OCI-LY1 (cell line): ENCODE measurements around the gene BTBD16.

Source experiments
- H2AFZ ChIP-seq: fragments of 200-600 bp; sonication (generic), shearing (Covaris generic); 2 replicates; pipeline ENCODE4 v1.6.0; 2014; ENCODE audit warnings: antibody characterized with exemption, mild to moderate bottlenecking, low read length
- H3F3A ChIP-seq: fragments of 200-600 bp; sonication (generic), shearing (Covaris generic); 2 replicates; pipeline ENCODE4 v1.6.0; 2014; ENCODE audit warnings: mild to moderate bottlenecking, antibody characterized with exemption, low read length, moderate library complexity; ENCODE audit not compliant: insufficient read depth
- H3K27ac ChIP-seq: fragments of 200-600 bp; sonication (generic); 2 replicates; pipeline ENCODE4 v1.5.1; 2014; ENCODE audit warnings: low read length, mixed run types, mild to moderate bottlenecking, low read depth; ENCODE audit not compliant: poor library complexity, severe bottlenecking
- H3K27me3 ChIP-seq: fragments of 200-600 bp; sonication (generic); 2 replicates; pipeline ENCODE4 v1.6.0; 2014; ENCODE audit warnings: antibody characterized with exemption, mild to moderate bottlenecking, low read length, moderate library complexity; ENCODE audit not compliant: insufficient read depth
- H3K36me3 ChIP-seq: fragments of 200-600 bp; sonication (generic); 2 replicates; pipeline ENCODE4 v1.6.1; 2014; ENCODE audit warnings: mild to moderate bottlenecking, antibody characterized with exemption, low read length, moderate library complexity, mixed read lengths; ENCODE audit not compliant: insufficient read depth
- H3K4me1 ChIP-seq: fragments of 200-600 bp; sonication (generic); 2 replicates; pipeline ENCODE4 v1.5.1; 2014; ENCODE audit warnings: mild to moderate bottlenecking, low read length, moderate library complexity; ENCODE audit not compliant: insufficient read depth, severe bottlenecking
- H3K4me2 ChIP-seq: fragments of 200-600 bp; sonication (generic), shearing (Covaris generic); 2 replicates; pipeline ENCODE4 v1.6.1; 2014; ENCODE audit warnings: low read length
- H3K4me3 ChIP-seq: fragments of 200-600 bp; sonication (generic); 2 replicates; pipeline ENCODE4 v1.5.1; 2014; ENCODE audit warnings: low read length, low read depth, mild to moderate bottlenecking, mixed read lengths; ENCODE audit not compliant: poor library complexity, severe bottlenecking
- H3K79me2 ChIP-seq: fragments of 200-600 bp; shearing (Covaris generic); 2 replicates; pipeline ENCODE4 v1.6.1; 2016; ENCODE audit warnings: mixed run types, low read length, mixed read lengths; ENCODE audit not compliant: insufficient read depth
- H3K9ac ChIP-seq: fragments of 200-600 bp; sonication (generic), shearing (Covaris generic); 2 replicates; pipeline ENCODE4 v1.6.1; 2014; ENCODE audit warnings: mild to moderate bottlenecking, low read length, mixed read lengths
- H3K9me2 ChIP-seq: fragments of 200-600 bp; sonication (generic), shearing (Covaris generic); 2 replicates; pipeline ENCODE4 v1.6.1; 2014; ENCODE audit warnings: low read depth, mild to moderate bottlenecking, low read length, mixed read lengths
- H3K9me3 ChIP-seq: fragments of 200-600 bp; shearing (Covaris generic); 2 replicates; pipeline ENCODE4 v1.6.1; 2014; ENCODE audit warnings: low read length, mixed read lengths
- H4K20me1 ChIP-seq: fragments of 200-600 bp; sonication (generic), shearing (Covaris generic); 2 replicates; pipeline ENCODE4 v1.6.0; 2016; ENCODE audit warnings: mild to moderate bottlenecking, low read length; ENCODE audit not compliant: insufficient read depth
- EZH2 ChIP-seq: fragments of 200-600 bp; sonication (generic), shearing (Covaris generic); IDR thresholded peaks from 2 replicates; pipeline ENCODE4 v1.8.0; 2017; ENCODE audit warnings: borderline replicate concordance, mixed run types, mild to moderate bottlenecking, antibody characterized with exemption, low read length, moderate library complexity, mixed read lengths
- TF ChIP-seq, protein P1 (sequence below): fragments of 200-600 bp; sonication (generic), shearing (Covaris generic); IDR thresholded peaks from 2 replicates; pipeline ENCODE4 v1.5.1; 2017; ENCODE audit warnings: mild to moderate bottlenecking, antibody characterized with exemption, low read length, moderate library complexity, mixed read lengths

Gene BTBD16

DNA sequence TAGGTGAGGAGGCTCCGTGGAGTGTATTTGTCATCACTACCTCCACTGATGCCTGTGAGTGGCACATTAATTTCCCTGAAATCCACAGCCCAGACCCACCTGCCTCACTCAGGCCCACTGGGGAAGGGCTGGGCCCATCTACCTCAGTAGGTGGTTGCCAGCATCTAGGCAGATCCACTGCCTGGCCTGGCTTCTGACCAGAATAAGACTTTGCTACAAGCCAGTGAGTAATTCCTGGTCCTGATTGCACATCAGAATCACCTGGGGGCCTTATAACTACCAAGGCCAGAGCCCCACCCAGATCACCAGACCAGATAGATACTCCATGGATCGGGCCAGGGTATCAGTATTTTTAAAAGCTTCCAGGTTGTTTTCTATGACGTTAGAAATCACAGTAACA, 65.9 kb downstream of the BTBD16 start:
- Histone ChIP-seq H2AFZ (no peak overlapping the region), H3K4me2 (no peak overlapping the region), H4K20me1 (no peaks in the 10 kb centered on the region), H3K4me1 (no peaks in the 10 kb centered on the region), H3K36me3 (no peaks in the 10 kb centered on the region), H3K9ac (no peak overlapping the region), H3K9me3 (no peaks in the 10 kb centered on the region), H3K27me3 (no peaks in the 10 kb centered on the region), H3F3A (no peaks in the 10 kb centered on the region), H3K4me3 (no peak overlapping the region), H3K79me2 (no peaks in the 10 kb centered on the region), H3K27ac (no peak overlapping the region), H3K9me2 (no peaks in the 10 kb centered on the region)
- no peak for TF ChIP-seq EZH2
- TF ChIP-seq, protein P1, sequence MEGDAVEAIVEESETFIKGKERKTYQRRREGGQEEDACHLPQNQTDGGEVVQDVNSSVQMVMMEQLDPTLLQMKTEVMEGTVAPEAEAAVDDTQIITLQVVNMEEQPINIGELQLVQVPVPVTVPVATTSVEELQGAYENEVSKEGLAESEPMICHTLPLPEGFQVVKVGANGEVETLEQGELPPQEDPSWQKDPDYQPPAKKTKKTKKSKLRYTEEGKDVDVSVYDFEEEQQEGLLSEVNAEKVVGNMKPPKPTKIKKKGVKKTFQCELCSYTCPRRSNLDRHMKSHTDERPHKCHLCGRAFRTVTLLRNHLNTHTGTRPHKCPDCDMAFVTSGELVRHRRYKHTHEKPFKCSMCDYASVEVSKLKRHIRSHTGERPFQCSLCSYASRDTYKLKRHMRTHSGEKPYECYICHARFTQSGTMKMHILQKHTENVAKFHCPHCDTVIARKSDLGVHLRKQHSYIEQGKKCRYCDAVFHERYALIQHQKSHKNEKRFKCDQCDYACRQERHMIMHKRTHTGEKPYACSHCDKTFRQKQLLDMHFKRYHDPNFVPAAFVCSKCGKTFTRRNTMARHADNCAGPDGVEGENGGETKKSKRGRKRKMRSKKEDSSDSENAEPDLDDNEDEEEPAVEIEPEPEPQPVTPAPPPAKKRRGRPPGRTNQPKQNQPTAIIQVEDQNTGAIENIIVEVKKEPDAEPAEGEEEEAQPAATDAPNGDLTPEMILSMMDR = no peak

DNA sequence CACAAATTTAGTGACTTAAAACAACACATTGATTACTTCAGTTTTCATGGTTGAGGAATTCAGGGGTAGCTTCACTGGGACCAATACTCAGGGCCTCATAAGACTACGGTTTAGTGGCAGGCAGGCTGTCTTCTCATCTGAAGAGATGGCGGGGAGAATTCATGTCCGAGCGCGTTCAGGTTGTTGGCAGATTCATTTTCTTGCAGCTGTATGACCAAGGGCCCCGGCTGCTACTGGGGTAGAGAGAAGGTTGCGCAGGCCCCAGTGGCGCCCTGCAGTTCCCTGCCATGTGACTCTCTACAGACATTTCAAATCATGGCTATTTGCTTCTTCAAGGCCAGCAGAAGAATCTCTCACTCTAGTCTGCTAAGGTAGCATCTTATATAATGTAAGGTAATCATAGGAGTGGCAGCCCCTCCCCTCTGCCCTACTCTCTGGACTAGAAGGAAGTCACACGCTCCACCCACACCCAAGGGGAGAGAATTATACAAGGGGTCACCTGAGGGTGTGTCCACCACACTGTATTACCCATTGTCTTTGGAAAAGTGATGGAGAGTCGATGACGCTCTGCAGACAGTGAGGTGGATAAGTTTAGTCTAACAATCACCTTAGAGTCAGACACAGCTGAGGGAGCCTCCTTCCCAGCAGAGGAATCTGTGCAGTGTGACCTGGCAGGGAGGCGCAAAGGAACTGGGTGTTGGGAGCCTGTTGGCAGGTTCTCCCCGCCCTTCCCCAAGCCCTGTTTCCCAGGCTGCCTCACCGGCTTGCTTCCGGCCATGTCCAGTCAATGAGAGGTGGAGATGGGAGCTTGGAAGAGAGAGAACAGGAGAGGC, 67.7 kb downstream of the BTBD16 start:
- no peak overlapping the region for H3K4me3 ChIP-seq
- H3K27ac ChIP-seq = no peak overlapping the region
- H3K4me1 ChIP-seq = no peaks in the 10 kb centered on the region
- TF ChIP-seq, protein P1 = no peak
- TF ChIP-seq EZH2 = no peak
- H3K79me2 ChIP-seq = no peaks in the 10 kb centered on the region
- no peaks in the 10 kb centered on the region for H3K27me3 ChIP-seq
- H3K9ac ChIP-seq = no peak overlapping the region
- H2AFZ ChIP-seq = no peak overlapping the region
- H3K9me2 ChIP-seq = no peaks in the 10 kb centered on the region
- H4K20me1 ChIP-seq = no peaks in the 10 kb centered on the region
- H3K9me3 ChIP-seq = no peaks in the 10 kb centered on the region
- no peaks in the 10 kb centered on the region for H3F3A ChIP-seq
- no peak overlapping the region for H3K4me2 ChIP-seq
- H3K36me3 ChIP-seq = no peaks in the 10 kb centered on the region

DNA sequence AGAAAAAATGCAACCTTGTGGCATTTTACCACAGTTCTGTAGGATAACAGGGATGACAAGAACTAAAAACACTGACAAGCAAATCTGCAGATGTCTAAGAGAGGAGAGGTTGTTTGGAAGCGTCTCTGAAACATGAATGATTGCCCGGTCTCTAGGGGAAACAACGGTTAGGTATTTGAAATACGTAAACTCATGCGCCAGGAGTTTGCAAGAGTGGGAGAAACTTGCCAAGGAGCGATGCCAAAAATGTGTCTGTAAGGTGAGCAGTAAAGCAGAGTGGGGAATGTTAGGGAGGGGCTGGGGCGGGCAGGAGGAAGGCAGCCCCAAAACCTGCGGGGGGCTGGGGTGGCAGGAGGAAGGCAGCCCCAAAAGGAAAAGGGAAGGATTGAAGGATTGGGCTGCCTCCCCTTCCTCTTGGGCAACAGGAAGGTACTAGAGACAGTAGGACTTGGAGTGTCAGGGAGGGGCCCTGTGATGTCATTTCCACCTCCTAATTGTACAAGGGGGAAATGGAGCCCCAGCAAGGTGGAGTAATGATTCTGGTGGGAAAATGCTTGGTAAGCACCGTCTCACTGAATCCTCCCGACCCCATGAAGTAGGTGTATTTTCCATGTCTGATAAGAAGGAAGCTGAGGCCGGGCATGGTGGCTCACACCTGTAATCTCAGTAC, 70.2 kb downstream of the BTBD16 start:
- Histone ChIP-seq H3K27ac (no peak overlapping the region), H3K79me2 (no peaks in the 10 kb centered on the region), H3K9me3 (no peaks in the 10 kb centered on the region), H3K4me3 (no peak overlapping the region), H2AFZ (no peak overlapping the region), H3K36me3 (no peaks in the 10 kb centered on the region), H3K27me3 (no peaks in the 10 kb centered on the region), H3K4me1 (no peaks in the 10 kb centered on the region), H3K4me2 (no peak overlapping the region), H3K9me2 (no peaks in the 10 kb centered on the region), H4K20me1 (no peaks in the 10 kb centered on the region), H3F3A (no peaks in the 10 kb centered on the region), H3K9ac (no peak overlapping the region)
- TF ChIP-seq EZH2 = no peak
- TF ChIP-seq, protein P1 = no peak
